Measurements from ENCODE around the gene TIGAR.

TIGAR gene

DNA sequence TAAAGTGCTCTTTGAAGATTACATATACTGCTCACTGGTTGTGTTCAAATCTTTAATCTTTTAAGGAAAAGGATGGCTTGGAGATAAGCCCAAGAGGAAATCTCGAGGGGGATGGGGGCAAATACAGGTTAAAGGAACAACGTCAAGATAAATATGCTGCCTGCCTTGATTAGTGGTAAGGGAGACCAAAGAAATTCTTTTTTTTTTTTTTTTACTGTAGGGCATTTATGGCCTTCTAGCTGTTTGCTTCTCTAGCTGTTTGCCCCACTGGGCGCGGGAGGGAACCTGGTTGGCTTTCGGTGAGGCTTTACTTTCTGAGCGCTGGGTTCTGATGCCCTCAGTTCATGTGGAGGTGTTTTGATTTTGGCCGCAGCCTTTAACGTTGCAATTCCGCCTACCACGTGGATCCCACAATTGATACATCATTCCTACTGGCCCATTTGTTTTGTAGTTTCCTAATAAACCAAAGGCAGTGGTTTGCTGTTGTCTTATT lies 41.8 kb upstream of the TIGAR start:
- Histone ChIP-seq H3K36me3 (ENCODE audit: low read length) (no peaks in the 10 kb centered on the region), H3K4me3 (ENCODE audit: insufficient read depth, low read length, poor library complexity, severe bottlenecking) (no peak overlapping the region), H3K9me3 (ENCODE audit: insufficient read depth, low read length) (no peaks in the 10 kb centered on the region), H3K79me2 (ENCODE audit: insufficient read depth, low read length) (no peaks in the 10 kb centered on the region), H3K9ac (ENCODE audit: low read length) (no peak overlapping the region), H4K20me1 (ENCODE audit: low read depth, low read length) (no peaks in the 10 kb centered on the region), H2AFZ (ENCODE audit: low read depth, low read length, severe bottlenecking) (no peak overlapping the region), H3K9me2 (replicated peaks; ENCODE audit: insufficient read depth, low read length) (no peaks in the 10 kb centered on the region), H3K27ac (ENCODE audit: low read depth, low read length) (no peak overlapping the region), H3K4me2 (ENCODE audit: low read depth, low read length, poor library complexity, severe bottlenecking) (no peak overlapping the region), H3F3A (ENCODE audit: insufficient read depth) (no peaks in the 10 kb centered on the region), H3K27me3 (ENCODE audit: low read length) (no peaks in the 10 kb centered on the region)
- TF ChIP-seq, protein P1, sequence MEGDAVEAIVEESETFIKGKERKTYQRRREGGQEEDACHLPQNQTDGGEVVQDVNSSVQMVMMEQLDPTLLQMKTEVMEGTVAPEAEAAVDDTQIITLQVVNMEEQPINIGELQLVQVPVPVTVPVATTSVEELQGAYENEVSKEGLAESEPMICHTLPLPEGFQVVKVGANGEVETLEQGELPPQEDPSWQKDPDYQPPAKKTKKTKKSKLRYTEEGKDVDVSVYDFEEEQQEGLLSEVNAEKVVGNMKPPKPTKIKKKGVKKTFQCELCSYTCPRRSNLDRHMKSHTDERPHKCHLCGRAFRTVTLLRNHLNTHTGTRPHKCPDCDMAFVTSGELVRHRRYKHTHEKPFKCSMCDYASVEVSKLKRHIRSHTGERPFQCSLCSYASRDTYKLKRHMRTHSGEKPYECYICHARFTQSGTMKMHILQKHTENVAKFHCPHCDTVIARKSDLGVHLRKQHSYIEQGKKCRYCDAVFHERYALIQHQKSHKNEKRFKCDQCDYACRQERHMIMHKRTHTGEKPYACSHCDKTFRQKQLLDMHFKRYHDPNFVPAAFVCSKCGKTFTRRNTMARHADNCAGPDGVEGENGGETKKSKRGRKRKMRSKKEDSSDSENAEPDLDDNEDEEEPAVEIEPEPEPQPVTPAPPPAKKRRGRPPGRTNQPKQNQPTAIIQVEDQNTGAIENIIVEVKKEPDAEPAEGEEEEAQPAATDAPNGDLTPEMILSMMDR (IDR thresholded peaks at IDR 0.05; ENCODE audit: insufficient read depth, low read length, poor library complexity, severe bottlenecking), result no peak
- TF ChIP-seq EZH2phosphoT487 (conservative IDR thresholded peaks at IDR 0.05; ENCODE audit: low read length), result no peak

DNA sequence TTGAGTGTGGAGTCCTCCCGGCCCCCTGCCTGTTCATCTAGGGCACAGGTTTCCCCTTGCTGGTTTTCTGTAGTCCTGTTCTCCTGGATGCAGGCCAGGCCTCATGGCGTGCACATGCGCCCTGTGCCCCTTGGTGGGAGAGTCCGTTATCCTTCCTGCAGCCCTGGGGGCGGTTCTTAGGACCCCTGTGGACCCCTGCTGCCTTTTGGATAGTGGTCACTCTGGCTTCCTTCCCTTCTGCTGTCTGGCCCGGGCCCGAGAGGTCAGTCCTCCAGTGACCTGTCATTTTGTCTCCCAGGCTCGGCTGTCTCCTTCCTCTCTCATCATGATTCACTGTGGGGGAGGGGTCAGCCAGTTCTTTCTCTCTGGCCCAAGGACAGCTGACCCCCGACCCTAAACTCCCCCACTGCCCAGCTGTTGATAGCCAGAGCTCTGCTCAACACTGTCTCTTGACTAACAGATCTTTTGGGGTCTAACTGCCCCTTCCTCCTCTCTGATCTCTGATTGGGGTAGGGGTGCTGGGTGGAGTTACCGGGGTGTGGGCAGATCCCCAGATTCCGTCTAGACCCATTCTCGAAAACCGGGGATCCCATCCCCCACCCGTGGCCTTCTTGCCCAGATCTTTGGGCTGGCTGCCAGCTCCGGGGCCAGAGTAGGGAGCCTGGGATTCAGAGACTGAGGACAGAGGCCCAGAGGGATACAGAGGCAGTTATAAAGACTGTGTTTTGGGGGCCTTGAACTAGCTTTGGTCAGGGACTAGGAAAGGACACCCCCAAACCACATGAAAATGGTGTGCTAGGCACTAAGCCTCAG lies 40.5 kb upstream of the TIGAR start:
- Histone ChIP-seq H3F3A (ENCODE audit: insufficient read depth) (no peaks in the 10 kb centered on the region), H3K79me2 (ENCODE audit: insufficient read depth, low read length) (no peaks in the 10 kb centered on the region), H2AFZ (ENCODE audit: low read depth, low read length, severe bottlenecking) (no peak overlapping the region), H3K9ac (ENCODE audit: low read length) (no peak overlapping the region), H3K27ac (ENCODE audit: low read depth, low read length) (no peak overlapping the region), H3K4me2 (ENCODE audit: low read depth, low read length, poor library complexity, severe bottlenecking) (no peak overlapping the region), H3K27me3 (ENCODE audit: low read length) (no peaks in the 10 kb centered on the region), H3K4me3 (ENCODE audit: insufficient read depth, low read length, poor library complexity, severe bottlenecking) (no peak overlapping the region), H3K36me3 (ENCODE audit: low read length) (no peaks in the 10 kb centered on the region), H4K20me1 (ENCODE audit: low read depth, low read length) (no peaks in the 10 kb centered on the region), H3K9me2 (replicated peaks; ENCODE audit: insufficient read depth, low read length) (no peaks in the 10 kb centered on the region), H3K9me3 (ENCODE audit: insufficient read depth, low read length) (no peaks in the 10 kb centered on the region)
- TF ChIP-seq, protein P1 (IDR thresholded peaks at IDR 0.05; ENCODE audit: insufficient read depth, low read length, poor library complexity, severe bottlenecking), result no peak
- no peak for TF ChIP-seq EZH2phosphoT487 (conservative IDR thresholded peaks at IDR 0.05; ENCODE audit: low read length)

DNA sequence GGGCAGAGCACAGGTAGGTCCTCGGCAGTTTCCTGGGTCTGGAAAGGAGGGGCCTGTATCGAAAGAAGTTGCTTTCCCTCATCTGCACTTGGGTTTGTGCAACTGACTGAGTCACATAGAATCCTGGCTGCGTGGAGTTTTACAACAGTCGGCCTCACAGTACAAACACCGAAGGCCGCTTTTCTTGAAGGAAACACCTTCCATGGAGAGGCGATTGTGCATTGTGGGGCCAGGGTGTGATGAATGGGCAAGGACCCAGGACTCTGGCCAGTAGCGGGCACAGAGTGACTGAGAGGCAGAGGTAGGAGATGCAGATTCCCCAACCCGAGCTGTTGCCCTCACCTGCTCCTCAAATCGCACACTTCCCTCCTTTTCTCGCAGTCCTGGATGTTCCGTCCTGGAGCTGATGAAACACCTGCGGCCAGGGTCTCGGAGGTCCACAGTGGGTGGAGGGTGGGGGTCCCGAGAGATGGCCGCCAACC lies 39.8 kb upstream of the TIGAR start:
- Histone ChIP-seq H3K9me2 (replicated peaks; ENCODE audit: insufficient read depth, low read length) (no peaks in the 10 kb centered on the region), H3K27ac (ENCODE audit: low read depth, low read length) (no peak overlapping the region), H3K4me3 (ENCODE audit: insufficient read depth, low read length, poor library complexity, severe bottlenecking) (no peak overlapping the region), H3K36me3 (ENCODE audit: low read length) (no peaks in the 10 kb centered on the region), H3F3A (ENCODE audit: insufficient read depth) (no peaks in the 10 kb centered on the region), H3K9ac (ENCODE audit: low read length) (no peak overlapping the region), H4K20me1 (ENCODE audit: low read depth, low read length) (no peaks in the 10 kb centered on the region), H3K9me3 (ENCODE audit: insufficient read depth, low read length) (no peaks in the 10 kb centered on the region), H2AFZ (ENCODE audit: low read depth, low read length, severe bottlenecking) (no peak overlapping the region), H3K79me2 (ENCODE audit: insufficient read depth, low read length) (no peaks in the 10 kb centered on the region), H3K4me2 (ENCODE audit: low read depth, low read length, poor library complexity, severe bottlenecking) (no peak overlapping the region), H3K27me3 (ENCODE audit: low read length) (no peaks in the 10 kb centered on the region)
- TF ChIP-seq, protein P1 (IDR thresholded peaks at IDR 0.05; ENCODE audit: insufficient read depth, low read length, poor library complexity, severe bottlenecking), result no peak
- no peak for TF ChIP-seq EZH2phosphoT487 (conservative IDR thresholded peaks at IDR 0.05; ENCODE audit: low read length)
